ENCODE results near the gene HDDC2.

Gene HDDC2

GRCh38 chr6:125301435-125302391 is at the start of gene HDDC2:
HDDC2 (minus strand) TSS chr6:125301967; CDS start chr6:125301932, 35 bp downstream.
- peak in 1 of 2 donors; percentile 23 for DNase-seq (ENCODE audit: extremely low read depth in 1 of 2, low read depth in 1 of 2)

DNA sequence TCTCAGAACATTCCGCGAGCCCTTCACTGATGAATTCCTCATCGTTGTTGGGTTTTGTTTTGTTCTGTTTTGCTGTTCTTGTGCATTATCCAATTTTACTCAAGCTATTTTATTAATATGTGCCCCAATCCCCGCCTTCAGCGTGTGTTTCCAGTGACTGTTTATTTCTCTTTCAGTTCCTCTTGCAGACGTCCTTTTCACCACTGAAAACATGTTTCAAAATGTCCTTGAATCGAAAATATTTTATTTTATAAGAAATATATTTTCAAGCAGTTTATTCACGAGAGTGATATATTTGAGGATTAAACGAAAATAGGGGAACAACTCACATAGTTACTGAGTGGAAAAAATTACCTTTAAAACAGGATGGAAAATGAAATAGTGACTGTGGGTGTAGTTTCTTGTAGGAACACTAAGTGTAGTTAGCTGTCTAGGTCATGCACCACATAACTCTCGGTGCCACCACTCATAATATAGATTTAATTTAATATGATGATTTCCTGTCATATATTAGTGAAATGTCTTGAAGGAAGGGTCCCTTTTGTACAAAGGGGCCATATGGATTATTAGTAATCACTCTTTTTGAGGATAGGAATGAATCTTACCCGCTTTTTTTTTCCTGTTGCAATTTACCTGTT is 45.3 kb upstream of the HDDC2 start:
- no peak for DNase-seq (ENCODE audit: extremely low read depth in 1 of 2, low read depth in 1 of 2)

- DNase-seq (ENCODE audit: extremely low read depth in 1 of 2, low read depth in 1 of 2), result no peak
These were observed 44.6 kb upstream of the HDDC2 start for GRCh38 chr6:125346201-125346925.

GRCh38 chr6:125341460-125341859 is 39.7 kb upstream of the HDDC2 start:
- no peak for DNase-seq (ENCODE audit: extremely low read depth in 1 of 2, low read depth in 1 of 2)

DNA sequence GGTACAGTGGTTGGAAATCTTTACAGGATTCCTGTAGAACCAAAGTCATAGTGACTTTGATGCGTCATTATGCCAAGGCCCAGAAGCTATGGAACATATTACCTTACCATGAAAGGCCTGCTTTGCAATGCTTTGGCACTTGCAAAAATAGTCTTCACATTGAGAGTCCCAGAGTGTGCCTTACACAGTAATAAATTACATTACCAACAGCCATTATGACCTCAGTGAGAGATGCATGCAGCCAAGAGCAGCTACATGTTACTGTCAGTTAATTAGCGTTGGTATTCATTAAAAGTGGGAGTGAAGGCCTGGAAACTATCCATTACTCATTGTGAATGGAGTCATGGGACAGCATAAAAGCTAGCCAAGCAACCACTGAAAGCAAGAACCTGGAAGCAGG is 39.2 kb upstream of the HDDC2 start:
- no peak for DNase-seq (ENCODE audit: extremely low read depth in 1 of 2, low read depth in 1 of 2)

- DNase-seq (ENCODE audit: extremely low read depth in 1 of 2, low read depth in 1 of 2), result no peak
These were observed 38.5 kb upstream of the HDDC2 start for GRCh38 chr6:125340175-125340835.

GRCh38 chr6:125339653-125340052 is 37.9 kb upstream of the HDDC2 start:
- no peak for DNase-seq (ENCODE audit: extremely low read depth in 1 of 2, low read depth in 1 of 2)

GRCh38 chr6:125338381-125338780 is 36.6 kb upstream of the HDDC2 start:
- DNase-seq (ENCODE audit: extremely low read depth in 1 of 2, low read depth in 1 of 2), result no peak

- no peak for DNase-seq (ENCODE audit: extremely low read depth in 1 of 2, low read depth in 1 of 2)
These were observed 35.9 kb upstream of the HDDC2 start for GRCh38 chr6:125337706-125338105.

GRCh38 chr6:125332664-125333063 is 30.9 kb upstream of the HDDC2 start:
- no peak for DNase-seq (ENCODE audit: extremely low read depth in 1 of 2, low read depth in 1 of 2)

GRCh38 chr6:125325586-125325985 is 23.8 kb upstream of the HDDC2 start:
- no peak for DNase-seq (ENCODE audit: extremely low read depth in 1 of 2, low read depth in 1 of 2)

DNA sequence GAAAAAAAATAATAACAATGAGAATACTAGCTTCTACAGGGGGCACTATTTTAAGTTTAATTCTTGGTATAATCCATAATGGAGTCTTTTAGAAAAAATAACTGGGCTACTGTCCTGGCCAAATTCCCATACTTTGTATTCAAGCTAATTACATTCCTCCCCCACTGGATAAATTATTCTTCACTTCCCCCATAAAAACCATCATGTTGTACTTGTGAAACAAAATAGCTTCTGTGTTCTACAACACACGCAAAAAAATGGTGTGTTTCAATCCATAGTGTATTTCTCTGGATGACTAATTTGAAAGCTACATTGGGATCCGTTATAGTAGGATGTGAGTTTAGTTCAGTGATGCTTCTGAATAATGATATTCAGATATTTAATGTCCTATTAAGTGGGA is 21.6 kb upstream of the HDDC2 start:
- DNase-seq (ENCODE audit: extremely low read depth in 1 of 2, low read depth in 1 of 2), result no peak

GRCh38 chr6:125316621-125317020 is 14.9 kb upstream of the HDDC2 start:
- no peak for DNase-seq (ENCODE audit: extremely low read depth in 1 of 2, low read depth in 1 of 2)

DNA sequence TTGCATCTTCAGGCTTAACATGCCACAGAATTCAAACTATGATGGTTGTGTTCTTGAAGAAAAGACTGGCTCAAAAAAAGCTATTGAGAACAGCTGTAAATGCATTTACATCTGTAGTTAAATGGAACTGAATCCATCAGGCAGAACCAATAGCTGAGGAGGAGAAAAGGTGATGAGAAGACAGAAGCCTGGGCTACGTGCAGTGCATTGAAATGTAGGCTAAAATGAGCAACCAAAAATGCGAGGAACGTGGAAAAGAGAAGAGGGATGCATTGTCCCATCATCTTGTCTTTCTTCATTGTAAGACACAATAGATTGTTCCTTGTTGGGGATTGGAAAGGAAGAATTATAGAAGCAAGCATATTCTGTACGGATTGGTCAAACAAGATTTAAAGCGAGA is 13.8 kb upstream of the HDDC2 start:
- DNase-seq (ENCODE audit: extremely low read depth in 1 of 2, low read depth in 1 of 2), result no peak

DNA sequence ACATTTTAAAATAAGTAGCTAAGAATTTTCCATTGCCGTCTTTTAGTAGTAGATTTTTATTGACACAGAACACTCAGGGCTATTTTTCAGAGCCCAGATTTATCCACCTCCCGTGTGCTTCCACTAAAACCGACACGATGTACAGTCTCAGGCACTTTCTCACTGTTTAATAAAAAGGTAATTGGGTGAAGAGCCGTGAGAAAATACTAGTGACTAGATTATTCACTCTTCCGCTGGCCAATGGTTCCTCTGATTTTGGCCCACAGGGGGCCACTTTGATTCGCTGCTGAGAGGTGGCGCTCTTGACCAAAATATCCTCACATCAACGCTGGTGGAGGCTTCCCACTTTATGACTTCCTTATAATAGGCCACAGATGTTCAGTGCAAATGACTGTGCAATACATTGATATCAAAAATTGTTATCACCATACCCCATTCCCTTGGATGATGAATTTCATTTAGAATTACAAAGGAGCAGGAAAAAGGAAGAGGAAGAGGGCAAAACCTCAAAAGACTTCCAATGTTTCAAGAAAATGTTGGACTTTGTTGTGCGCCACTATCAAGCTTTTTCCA is 12.3 kb upstream of the HDDC2 start:
- DNase-seq (ENCODE audit: extremely low read depth in 1 of 2, low read depth in 1 of 2), result peak in 1 of 2 donors; percentile 9

- no peak for DNase-seq (ENCODE audit: extremely low read depth in 1 of 2, low read depth in 1 of 2)
These were observed 11.2 kb upstream of the HDDC2 start for GRCh38 chr6:125312950-125313349.

- no peak for DNase-seq (ENCODE audit: extremely low read depth in 1 of 2, low read depth in 1 of 2)
These were observed 10.7 kb upstream of the HDDC2 start for GRCh38 chr6:125312478-125312877.

GRCh38 chr6:125310994-125311649 is 9.4 kb upstream of the HDDC2 start:
- no peak for DNase-seq (ENCODE audit: extremely low read depth in 1 of 2, low read depth in 1 of 2)

- no peak for DNase-seq (ENCODE audit: extremely low read depth in 1 of 2, low read depth in 1 of 2)
These were observed 6.3 kb upstream of the HDDC2 start for GRCh38 chr6:125307964-125308615.
